CD14-positive monocyte (primary cell): Measurements from ENCODE around the gene FAM227B. TPM values are rescaled to one million over a fixed set of nuclear protein-coding genes. Genes with fewer than 3 reads are reported as not detected.

Experiments used
- DNase-seq, 3 donors: peaks; one replicate each; pipeline ENCODE4 v3.0.0-alpha.2; 2011 to 2022
- H2AFZ ChIP-seq: 2 replicates; pipeline ENCODE4 v1.6.0; 2012; ENCODE audit warnings: mild to moderate bottlenecking, low read depth, low read length, inconsistent platforms; ENCODE audit not compliant: insufficient read depth, poor library complexity, severe bottlenecking
- H3K27ac ChIP-seq, 2 donors: 1 replicate in 1 of 2; 2 replicates in 1 of 2; pipeline ENCODE4 v1.5.1; 2012 to 2013; ENCODE audit warnings: low read length in 2 of 2, control low read depth in 1 of 2, inconsistent platforms in 1 of 2, low read depth in 1 of 2, mild to moderate bottlenecking in 1 of 2
- H3K27me3 ChIP-seq, 2 donors: one replicate each; pipeline versions ENCODE4 v1.6.0 to v1.6.1; 2011 to 2013; ENCODE audit warnings: low read length in 2 of 2; ENCODE audit not compliant: control insufficient read depth in 2 of 2, insufficient read depth in 2 of 2
- H3K36me3 ChIP-seq, 2 donors: replicated peaks in 1 of 2; 1 replicate in 1 of 2; 2 replicates in 1 of 2; pipeline versions ENCODE4 v1.5.1 to v1.6.1; 2012 to 2013; ENCODE audit warnings: low read length in 2 of 2, control low read depth in 1 of 2, inconsistent platforms in 1 of 2, mild to moderate bottlenecking in 1 of 2; ENCODE audit not compliant: insufficient read depth in 2 of 2, control insufficient read depth in 1 of 2
- H3K4me1 ChIP-seq, 2 donors: 1 replicate in 1 of 2; 2 replicates in 1 of 2; pipeline versions ENCODE4 v1.5.1 to v1.6.1; 2012 to 2013; ENCODE audit warnings: low read length in 2 of 2, control low read depth in 1 of 2, inconsistent platforms in 1 of 2, mild to moderate bottlenecking in 1 of 2, moderate library complexity in 1 of 2; ENCODE audit not compliant: insufficient read depth in 2 of 2, control insufficient read depth in 1 of 2
- H3K4me2 ChIP-seq: replicated peaks from 2 replicates; pipeline ENCODE3; 2012; ENCODE audit warnings: low read length, moderate library complexity, mild to moderate bottlenecking; ENCODE audit not compliant: poor library complexity, severe bottlenecking; ENCODE audit errors: extremely low read depth
- H3K4me3 ChIP-seq, 3 experiments: fragments of 200-600 bp in 1 of 3; sonication (generic) in 1 of 3; replicated peaks in 1 of 3; 1 replicate in 2 of 3; 2 replicates in 1 of 3; pipeline ENCODE4 v1.5.1; 2011 to 2013; ENCODE audit warnings: low read length in 3 of 3, mild to moderate bottlenecking in 3 of 3, control low read depth in 2 of 3, low read depth in 2 of 3, inconsistent platforms in 1 of 3, moderate library complexity in 1 of 3
- H3K79me2 ChIP-seq: 2 replicates; pipeline ENCODE4 v1.6.0; 2012; ENCODE audit warnings: mild to moderate bottlenecking, control low read depth, inconsistent platforms, low read length, moderate library complexity; ENCODE audit not compliant: insufficient read depth
- H3K9ac ChIP-seq: 2 replicates; pipeline ENCODE4 v1.6.0; 2017; ENCODE audit warnings: low read length, mild to moderate bottlenecking; ENCODE audit not compliant: insufficient read depth, poor library complexity, severe bottlenecking
- H3K9me3 ChIP-seq, 2 donors: replicated peaks in 1 of 2; 1 replicate in 1 of 2; 2 replicates in 1 of 2; pipeline versions ENCODE4 v1.5.1 to v1.6.1; 2012 to 2013; ENCODE audit warnings: low read length in 2 of 2, control low read depth in 1 of 2; ENCODE audit not compliant: control insufficient read depth in 1 of 2, insufficient read depth in 1 of 2
- H4K20me1 ChIP-seq: 2 replicates; pipeline ENCODE4 v1.6.0; 2012; ENCODE audit warnings: mild to moderate bottlenecking, low read length, control low read depth, moderate library complexity; ENCODE audit not compliant: insufficient read depth
- H3K27ac Mint-ChIP-seq, 7 donors: one replicate each; pipeline ENCODE4 v1.8.0; 2020; ENCODE audit warnings: mild to moderate bottlenecking in 7 of 7, mixed read lengths in 7 of 7, moderate library complexity in 6 of 7, inconsistent platforms in 2 of 7
- H3K27me3 Mint-ChIP-seq, 3 donors: one replicate each; pipeline ENCODE4 v1.8.0; 2021 to 2022; ENCODE audit warnings: low read depth in 3 of 3, mild to moderate bottlenecking in 3 of 3, mixed read lengths in 3 of 3, moderate library complexity in 3 of 3, inconsistent platforms in 1 of 3
- H3K36me3 Mint-ChIP-seq, 2 donors: one replicate each; pipeline ENCODE4 v1.8.0; 2020; ENCODE audit warnings: mixed read lengths in 2 of 2, inconsistent platforms in 1 of 2, mild to moderate bottlenecking in 1 of 2
- H3K4me1 Mint-ChIP-seq: one replicate; pipeline ENCODE4 v1.8.0; 2020; ENCODE audit warnings: mild to moderate bottlenecking, mixed read lengths
- H3K4me3 Mint-ChIP-seq, 2 donors: one replicate each; pipeline ENCODE4 v1.8.0; 2020; ENCODE audit warnings: mild to moderate bottlenecking in 2 of 2, mixed read lengths in 2 of 2, moderate library complexity in 1 of 2
- H3K9me3 Mint-ChIP-seq, 7 donors: one replicate each; pipeline ENCODE4 v1.8.0; 2020 to 2022; ENCODE audit warnings: mixed read lengths in 7 of 7, mild to moderate bottlenecking in 6 of 7, moderate library complexity in 6 of 7, inconsistent platforms in 2 of 7
- WGBS: methylation state at CpG from one replicate; pipeline ENCODE4 v1.1.5; 2013; ENCODE audit warnings: missing lambda C conversion rate; ENCODE audit not compliant: insufficient coverage; 5-methylcytosine and 5-hydroxymethylcytosine counted together
- intact Hi-C, 2 donors: fragments of 100-400 bp; cut with micrococcal nuclease; formaldehyde crosslinking; loops; one replicate each; pipeline versions ENCODE4 v1.15.0 to v1.15.1; 2023
- polyA plus RNA-seq, 3 donors: library from polyadenylated mRNA; depleted of rRNA in 1 of 3; unstranded in 2 of 3; stranded (reverse) in 1 of 3; fragments of 300-500 nt in 2 of 3; fragments of >200 nt in 1 of 3; fragmentation: Illumina TruSeq in 2 of 3; gene quantifications; 1 replicate in 2 of 3; 2 replicates in 1 of 3; pipeline ENCODE4 v1.2.3, GENCODE V29; 2012 to 2021
- TF ChIP-seq, protein P1 (sequence below): fragments of 200-600 bp; IDR thresholded peaks from one replicate; pipeline ENCODE4 v1.8.0; 2022; ENCODE audit warnings: antibody characterized with exemption, mild to moderate bottlenecking

FAM227B gene
- polyA plus RNA-seq, 3 donors = 0.28 to 0.72 (median 0.49) TPM

DNA sequence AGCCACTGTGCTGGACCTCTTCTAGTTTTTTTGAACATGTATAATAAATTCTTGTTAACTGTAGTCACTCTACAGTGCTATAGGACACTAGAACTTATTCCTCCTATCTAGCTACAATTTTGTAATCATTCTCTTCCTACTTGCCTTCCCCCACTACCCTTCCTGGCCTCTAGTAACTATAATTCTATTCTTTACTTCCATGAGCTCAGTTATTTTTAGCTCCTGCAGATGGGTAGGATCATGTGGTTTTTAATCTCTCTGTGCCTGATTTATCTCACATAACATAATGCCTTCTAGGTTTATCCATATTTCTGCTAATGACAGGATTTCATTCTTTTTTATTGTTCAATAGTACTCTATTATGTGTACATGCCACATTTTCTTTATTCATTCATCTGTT, 310.7 kb downstream of the FAM227B start:
- H3K36me3 Mint-ChIP-seq = peaks cover 36 to 37% of the 10 kb centered on the region in 2 donors

DNA sequence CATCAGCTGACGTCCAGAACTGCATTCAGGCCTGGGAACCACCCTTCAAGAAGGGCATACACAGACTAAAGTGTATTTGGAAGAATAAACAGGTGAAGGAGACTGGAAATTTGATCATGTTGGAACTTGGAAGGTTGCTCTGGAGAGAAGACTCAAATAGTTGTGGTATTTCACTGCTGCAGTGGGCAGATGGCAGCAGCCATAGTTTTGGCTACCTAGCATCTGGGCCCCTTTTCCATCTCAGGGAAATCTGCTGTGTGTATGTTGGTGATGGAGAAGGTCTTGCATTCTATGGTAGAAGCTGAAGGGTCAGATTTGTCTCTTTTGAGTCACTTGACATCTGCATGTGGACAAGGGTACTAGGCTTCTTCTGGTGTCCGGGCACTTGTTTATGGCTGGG, 311.9 kb downstream of the FAM227B start:
- WGBS = 100% methylated on average over 1 of the region's 2 CpGs
- no peaks in the 10 kb centered on the region for H3K27me3 ChIP-seq
- no peak overlapping the region for H3K27ac ChIP-seq
- intact Hi-C loops = no loop called here
- H4K20me1 ChIP-seq = no peaks in the 10 kb centered on the region
- Mint-ChIP-seq H3K9me3 (no peaks in the 10 kb centered on the region), H3K4me1 (peaks cover 13% of the 10 kb centered on the region), H3K27me3 (no peaks in the 10 kb centered on the region), H3K36me3 (peaks cover 44 to 48% of the 10 kb centered on the region in 2 donors), H3K4me3 (no peak overlapping the region), H3K27ac (peak overlapping the region in 1 of 7 donors; percentile 43)
- no peak overlapping the region for H2AFZ ChIP-seq
- no peak overlapping the region for H3K9ac ChIP-seq
- no peak for DNase-seq
- H3K4me2 ChIP-seq = no peak overlapping the region
- TF ChIP-seq, protein P1, sequence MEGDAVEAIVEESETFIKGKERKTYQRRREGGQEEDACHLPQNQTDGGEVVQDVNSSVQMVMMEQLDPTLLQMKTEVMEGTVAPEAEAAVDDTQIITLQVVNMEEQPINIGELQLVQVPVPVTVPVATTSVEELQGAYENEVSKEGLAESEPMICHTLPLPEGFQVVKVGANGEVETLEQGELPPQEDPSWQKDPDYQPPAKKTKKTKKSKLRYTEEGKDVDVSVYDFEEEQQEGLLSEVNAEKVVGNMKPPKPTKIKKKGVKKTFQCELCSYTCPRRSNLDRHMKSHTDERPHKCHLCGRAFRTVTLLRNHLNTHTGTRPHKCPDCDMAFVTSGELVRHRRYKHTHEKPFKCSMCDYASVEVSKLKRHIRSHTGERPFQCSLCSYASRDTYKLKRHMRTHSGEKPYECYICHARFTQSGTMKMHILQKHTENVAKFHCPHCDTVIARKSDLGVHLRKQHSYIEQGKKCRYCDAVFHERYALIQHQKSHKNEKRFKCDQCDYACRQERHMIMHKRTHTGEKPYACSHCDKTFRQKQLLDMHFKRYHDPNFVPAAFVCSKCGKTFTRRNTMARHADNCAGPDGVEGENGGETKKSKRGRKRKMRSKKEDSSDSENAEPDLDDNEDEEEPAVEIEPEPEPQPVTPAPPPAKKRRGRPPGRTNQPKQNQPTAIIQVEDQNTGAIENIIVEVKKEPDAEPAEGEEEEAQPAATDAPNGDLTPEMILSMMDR = no peak
- no peak overlapping the region for H3K4me3 ChIP-seq
- no peaks in the 10 kb centered on the region for H3K9me3 ChIP-seq
- H3K4me1 ChIP-seq = no peaks in the 10 kb centered on the region
- peaks cover 11 to 39% of the 10 kb centered on the region in 2 donors for H3K36me3 ChIP-seq
- no peaks in the 10 kb centered on the region for H3K79me2 ChIP-seq

More for the DNA sequence above, 310.7 kb downstream of the FAM227B start:
- Histone ChIP-seq H3K27ac (no peak overlapping the region), H3K36me3 (peaks cover under 1 to 27% of the 10 kb centered on the region in 2 donors), H3K4me3 (no peak overlapping the region), H3K4me1 (no peaks in the 10 kb centered on the region), H3K4me2 (no peak overlapping the region), H3K9me3 (no peaks in the 10 kb centered on the region), H2AFZ (no peak overlapping the region), H3K9ac (no peak overlapping the region), H4K20me1 (no peaks in the 10 kb centered on the region), H3K79me2 (no peaks in the 10 kb centered on the region), H3K27me3 (no peaks in the 10 kb centered on the region)
- DNase-seq = no peak
- intact Hi-C loops = no loop called here
- H3K9me3 Mint-ChIP-seq = no peaks in the 10 kb centered on the region
- H3K27ac Mint-ChIP-seq = no peak overlapping the region
- TF ChIP-seq, protein P1 = no peak
- no peak overlapping the region for H3K4me3 Mint-ChIP-seq
- H3K4me1 Mint-ChIP-seq = peaks cover 15% of the 10 kb centered on the region
- no peaks in the 10 kb centered on the region for H3K27me3 Mint-ChIP-seq
